H9 (cell line): ENCODE results near the gene DUSP11. TPM values are rescaled to one million over a fixed set of nuclear protein-coding genes. Genes with fewer than 3 reads are reported as not detected.

Experiments used
- DNase-seq: peaks from one replicate; pipeline ENCODE4 v3.0.0-alpha.2; 2017
- H2AFZ ChIP-seq: one replicate; pipeline ENCODE4 v1.6.1; 2013; ENCODE audit warnings: mild to moderate bottlenecking, low read length, control low read depth, moderate library complexity
- H2AK5ac ChIP-seq: 2 replicates; pipeline ENCODE4 v1.6.1; 2013; ENCODE audit warnings: low read length, control low read depth, mixed read lengths; ENCODE audit not compliant: insufficient read length
- H2BK120ac ChIP-seq: one replicate; pipeline ENCODE4 v1.6.1; 2013; ENCODE audit warnings: low read depth, mild to moderate bottlenecking, low read length, control low read depth, inconsistent platforms; ENCODE audit not compliant: poor library complexity, severe bottlenecking
- H2BK12ac ChIP-seq: 2 replicates; pipeline ENCODE4 v1.6.1; 2013; ENCODE audit warnings: low read length, control low read depth, mixed read lengths, low read depth; ENCODE audit not compliant: insufficient read length
- H2BK15ac ChIP-seq: 2 replicates; pipeline ENCODE4 v1.6.1; 2013; ENCODE audit warnings: low read depth, low read length, control low read depth
- H2BK20ac ChIP-seq: one replicate; pipeline ENCODE4 v1.6.1; 2013; ENCODE audit warnings: low read depth, mild to moderate bottlenecking, low read length, control low read depth, inconsistent platforms; ENCODE audit not compliant: poor library complexity, severe bottlenecking
- H2BK5ac ChIP-seq: 2 replicates; pipeline ENCODE4 v1.6.1; 2013; ENCODE audit warnings: low read length, control low read depth, mixed read lengths; ENCODE audit not compliant: insufficient read length
- H3K14ac ChIP-seq: 2 replicates; pipeline ENCODE4 v1.6.1; 2013; ENCODE audit warnings: low read length, control low read depth; ENCODE audit not compliant: insufficient read depth
- H3K18ac ChIP-seq: 2 replicates; pipeline ENCODE4 v1.6.1; 2013; ENCODE audit warnings: low read depth, mild to moderate bottlenecking, mixed read lengths, low read length, control low read depth; ENCODE audit not compliant: insufficient read length
- H3K23ac ChIP-seq: 2 replicates; pipeline ENCODE4 v1.6.1; 2013; ENCODE audit warnings: low read length, control low read depth, mixed read lengths, low read depth; ENCODE audit not compliant: insufficient read length
- H3K23me2 ChIP-seq: 2 replicates; pipeline ENCODE4 v1.6.1; 2013; ENCODE audit warnings: low read depth, mild to moderate bottlenecking, mixed read lengths, low read length, control low read depth; ENCODE audit not compliant: insufficient read length, poor library complexity, severe bottlenecking
- H3K27ac ChIP-seq: 2 replicates; pipeline ENCODE4 v1.5.1; 2013; ENCODE audit warnings: low read length, control low read depth, mixed read lengths, low read depth; ENCODE audit not compliant: insufficient read length
- H3K27me3 ChIP-seq: 2 replicates; pipeline ENCODE4 v1.6.1; 2013; ENCODE audit warnings: low read length, control low read depth, inconsistent platforms; ENCODE audit not compliant: insufficient read depth
- H3K4ac ChIP-seq: 2 replicates; pipeline ENCODE4 v1.6.1; 2013; ENCODE audit warnings: low read depth, mild to moderate bottlenecking, control low read depth, inconsistent platforms, low read length, moderate library complexity
- H3K4me1 ChIP-seq: 2 replicates; pipeline ENCODE4 v1.6.1; 2013; ENCODE audit warnings: low read length, control low read depth, inconsistent platforms; ENCODE audit not compliant: insufficient read depth
- H3K4me2 ChIP-seq: 2 replicates; pipeline ENCODE4 v1.6.1; 2013; ENCODE audit warnings: low read length, control low read depth, mixed read lengths; ENCODE audit not compliant: insufficient read length, insufficient read depth
- H3K56ac ChIP-seq: 2 replicates; pipeline ENCODE4 v1.6.1; 2013; ENCODE audit warnings: low read depth, mild to moderate bottlenecking, mixed read lengths, low read length, control low read depth; ENCODE audit not compliant: insufficient read length
- H3K79me1 ChIP-seq: 2 replicates; pipeline ENCODE4 v1.6.1; 2013; ENCODE audit warnings: low read depth, mild to moderate bottlenecking, moderate library complexity, low read length, control low read depth, inconsistent platforms; ENCODE audit not compliant: insufficient read depth, poor library complexity, severe bottlenecking
- H3K79me2 ChIP-seq: 2 replicates; pipeline ENCODE4 v1.6.1; 2013; ENCODE audit warnings: low read length, control low read depth, inconsistent platforms; ENCODE audit not compliant: insufficient read depth
- H3K9ac ChIP-seq: 2 replicates; pipeline ENCODE4 v1.6.1; 2013; ENCODE audit warnings: low read length, control low read depth, mixed read lengths; ENCODE audit not compliant: insufficient read length; ENCODE audit errors: extremely low read depth
- H3K9me3 ChIP-seq: one replicate; pipeline ENCODE4 v1.6.1; 2013; ENCODE audit warnings: low read depth, low read length, inconsistent platforms; ENCODE audit not compliant: control insufficient read depth
- H3T11ph ChIP-seq: one replicate; pipeline ENCODE4 v1.6.1; 2013; ENCODE audit warnings: mild to moderate bottlenecking, low read length, control low read depth, inconsistent platforms
- H4K20me1 ChIP-seq: one replicate; pipeline ENCODE4 v1.6.1; 2013; ENCODE audit not compliant: control insufficient read depth, insufficient read length, insufficient read depth
- H4K5ac ChIP-seq: 2 replicates; pipeline ENCODE4 v1.6.1; 2013; ENCODE audit warnings: low read depth, mild to moderate bottlenecking, mixed read lengths, low read length, control low read depth; ENCODE audit not compliant: insufficient read length
- H4K8ac ChIP-seq: replicated peaks from 2 replicates; pipeline ENCODE4 v1.6.1; 2013; ENCODE audit warnings: low read length, control low read depth, mixed read lengths, low read depth; ENCODE audit not compliant: insufficient read length
- H4K91ac ChIP-seq: 2 replicates; pipeline ENCODE4 v1.6.1; 2013; ENCODE audit warnings: low read depth, mild to moderate bottlenecking, moderate library complexity, mixed read lengths, low read length, control low read depth; ENCODE audit not compliant: insufficient read length
- H3K27ac Mint-ChIP-seq, 3 experiments: 2 replicates in 2 of 3; 3 replicates in 1 of 3; pipeline ENCODE4 v1.8.0; 2020 to 2021; ENCODE audit warnings: mixed read lengths in 3 of 3, mild to moderate bottlenecking in 1 of 3, moderate library complexity in 1 of 3
- H3K27me3 Mint-ChIP-seq: 2 replicates; pipeline ENCODE4 v1.8.0; 2021; ENCODE audit warnings: low read depth, mild to moderate bottlenecking, moderate library complexity, mixed read lengths
- H3K36me3 Mint-ChIP-seq, 3 experiments: 2 replicates in 2 of 3; 3 replicates in 1 of 3; pipeline ENCODE4 v1.8.0; 2020 to 2021; ENCODE audit warnings: low read depth in 3 of 3, mixed read lengths in 3 of 3; ENCODE audit not compliant: insufficient read depth in 1 of 3
- H3K4me1 Mint-ChIP-seq, 2 experiments: 2 replicates each; pipeline ENCODE4 v1.8.0; 2020; ENCODE audit warnings: mixed read lengths in 2 of 2
- H3K4me3 Mint-ChIP-seq, 2 experiments: 2 replicates in 1 of 2; 3 replicates in 1 of 2; pipeline ENCODE4 v1.8.0; 2020 to 2021; ENCODE audit warnings: mild to moderate bottlenecking in 2 of 2, mixed read lengths in 2 of 2, moderate library complexity in 1 of 2
- H3K9me3 Mint-ChIP-seq, 2 experiments: 2 replicates in 1 of 2; 3 replicates in 1 of 2; pipeline ENCODE4 v1.8.0; 2020; ENCODE audit warnings: mild to moderate bottlenecking in 2 of 2, mixed read lengths in 2 of 2, moderate library complexity in 1 of 2
- total RNA-seq: library from RNA; stranded (reverse); gene quantifications from 2 replicates; pipeline ENCODE4 v1.2.1, GENCODE V29; 2021
- TF ChIP-seq, protein P1 (sequence below): fragments of 200-600 bp; sonication (generic); conservative IDR thresholded peaks from 3 replicates; pipeline ENCODE4 v1.8.0; 2021; ENCODE audit warnings: antibody characterized with exemption, mild to moderate bottlenecking

DUSP11 gene
- total RNA-seq, 1 experiment from 2014 or later, result 21.4 TPM

DNA sequence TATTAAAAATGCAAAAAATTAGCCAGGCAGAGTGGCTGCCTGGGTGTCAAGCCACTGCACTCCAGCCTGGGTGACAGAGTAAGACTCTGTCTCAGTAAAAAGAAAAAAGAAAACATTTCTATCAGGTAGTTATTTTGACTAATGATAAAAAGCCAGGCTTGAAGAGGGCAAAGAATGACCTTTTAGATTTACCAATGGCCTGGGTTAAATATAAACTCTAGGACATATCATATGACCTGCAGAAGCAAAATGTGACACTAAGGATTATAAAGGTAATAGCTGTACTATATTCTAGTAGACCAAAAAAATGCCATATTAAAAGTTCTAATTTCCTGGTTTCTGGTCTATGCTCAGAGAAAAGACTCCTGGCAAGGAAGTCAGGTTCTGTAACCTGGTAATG lies 32.7 kb upstream of the DUSP11 start:
- Histone ChIP-seq H3K56ac (no peak overlapping the region), H3K4me2 (no peak overlapping the region), H3K27me3 (no peaks in the 10 kb centered on the region; the same call in 1 of the 2 replicates), H4K5ac (no peak overlapping the region), H4K8ac (no peak overlapping the region), H3T11ph (no peak overlapping the region), H2BK120ac (no peak overlapping the region), H3K14ac (no peak overlapping the region), H2BK5ac (no peak overlapping the region), H3K27ac (no peak overlapping the region), H2BK20ac (no peak overlapping the region), H3K79me2 (no peaks in the 10 kb centered on the region), H3K4ac (no peak overlapping the region), H2BK15ac (no peak overlapping the region), H3K9ac (no peak overlapping the region), H3K23me2 (no peaks in the 10 kb centered on the region), H3K18ac (no peak overlapping the region), H4K91ac (no peak overlapping the region), H2AK5ac (no peak overlapping the region), H3K79me1 (no peaks in the 10 kb centered on the region), H2BK12ac (no peak overlapping the region), H3K4me1 (no peaks in the 10 kb centered on the region), H3K9me3 (no peaks in the 10 kb centered on the region), H2AFZ (no peak overlapping the region), H3K23ac (no peak overlapping the region), H4K20me1 (no peaks in the 10 kb centered on the region)
- TF ChIP-seq, protein P1, sequence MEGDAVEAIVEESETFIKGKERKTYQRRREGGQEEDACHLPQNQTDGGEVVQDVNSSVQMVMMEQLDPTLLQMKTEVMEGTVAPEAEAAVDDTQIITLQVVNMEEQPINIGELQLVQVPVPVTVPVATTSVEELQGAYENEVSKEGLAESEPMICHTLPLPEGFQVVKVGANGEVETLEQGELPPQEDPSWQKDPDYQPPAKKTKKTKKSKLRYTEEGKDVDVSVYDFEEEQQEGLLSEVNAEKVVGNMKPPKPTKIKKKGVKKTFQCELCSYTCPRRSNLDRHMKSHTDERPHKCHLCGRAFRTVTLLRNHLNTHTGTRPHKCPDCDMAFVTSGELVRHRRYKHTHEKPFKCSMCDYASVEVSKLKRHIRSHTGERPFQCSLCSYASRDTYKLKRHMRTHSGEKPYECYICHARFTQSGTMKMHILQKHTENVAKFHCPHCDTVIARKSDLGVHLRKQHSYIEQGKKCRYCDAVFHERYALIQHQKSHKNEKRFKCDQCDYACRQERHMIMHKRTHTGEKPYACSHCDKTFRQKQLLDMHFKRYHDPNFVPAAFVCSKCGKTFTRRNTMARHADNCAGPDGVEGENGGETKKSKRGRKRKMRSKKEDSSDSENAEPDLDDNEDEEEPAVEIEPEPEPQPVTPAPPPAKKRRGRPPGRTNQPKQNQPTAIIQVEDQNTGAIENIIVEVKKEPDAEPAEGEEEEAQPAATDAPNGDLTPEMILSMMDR, result no peak
- no peaks in the 10 kb centered on the region for H3K4me1 Mint-ChIP-seq
- H3K36me3 Mint-ChIP-seq, result no peaks in the 10 kb centered on the region
- DNase-seq, result no peak
- no peaks in the 10 kb centered on the region for H3K9me3 Mint-ChIP-seq
- H3K4me3 Mint-ChIP-seq, result no peak overlapping the region
- H3K27me3 Mint-ChIP-seq, result peaks cover 48% of the 10 kb centered on the region
- no peak overlapping the region for H3K27ac Mint-ChIP-seq
